ENCODE measurements around the gene CHD6.

Gene CHD6

GRCh38 chr20:41617902-41618806 lies at the start of gene CHD6:
Gene CHD6, minus strand, starts transcription at chr20:41618377. Its CDS starts 67,040 bp downstream, at chr20:41551337.
- DNase-seq = peak; percentile 98

GRCh38 chr20:41664584-41664983 lies 46.4 kb upstream of the CHD6 start:
- DNase-seq = no peak

GRCh38 chr20:41657655-41658054 lies 39.5 kb upstream of the CHD6 start:
- no peak for DNase-seq

- DNase-seq = no peak
Measured at GRCh38 chr20:41655962-41656618, 37.9 kb upstream of the CHD6 start.

- DNase-seq = no peak
Measured at GRCh38 chr20:41654884-41655283, 36.7 kb upstream of the CHD6 start.

- DNase-seq = no peak
Measured at GRCh38 chr20:41654292-41654691, 36.1 kb upstream of the CHD6 start.

- no peak for DNase-seq
Measured at GRCh38 chr20:41650231-41650948, 32.2 kb upstream of the CHD6 start.

- DNase-seq = no peak
Measured at GRCh38 chr20:41649489-41649888, 31.3 kb upstream of the CHD6 start.

- no peak for DNase-seq
Measured at GRCh38 chr20:41645372-41645771, 27.2 kb upstream of the CHD6 start.

- DNase-seq = no peak
Measured at GRCh38 chr20:41643504-41643938, 25.3 kb upstream of the CHD6 start.

GRCh38 chr20:41639630-41640029 lies 21.5 kb upstream of the CHD6 start:
- no peak for DNase-seq

- DNase-seq = no peak
Measured at GRCh38 chr20:41638456-41638855, 20.3 kb upstream of the CHD6 start.

- no peak for DNase-seq
Measured at GRCh38 chr20:41635158-41635557, 17.0 kb upstream of the CHD6 start.

- no peak for DNase-seq
Measured at GRCh38 chr20:41632896-41633295, 14.7 kb upstream of the CHD6 start.

GRCh38 chr20:41631826-41632225 lies 13.6 kb upstream of the CHD6 start:
- no peak for DNase-seq

GRCh38 chr20:41630846-41631245 lies 12.7 kb upstream of the CHD6 start:
- no peak for DNase-seq

- no peak for DNase-seq
Measured at GRCh38 chr20:41627611-41628244, 9.6 kb upstream of the CHD6 start.

GRCh38 chr20:41627001-41627495 lies 8.9 kb upstream of the CHD6 start:
- no peak for DNase-seq

GRCh38 chr20:41623625-41624375 lies 5.6 kb upstream of the CHD6 start:
- no peak for DNase-seq

- DNase-seq = no peak
Measured at GRCh38 chr20:41622584-41622983, 4.4 kb upstream of the CHD6 start.

GRCh38 chr20:41621971-41622370 lies 3.8 kb upstream of the CHD6 start:
- DNase-seq = no peak

- no peak for DNase-seq
Measured at GRCh38 chr20:41621421-41621820, 3.2 kb upstream of the CHD6 start.
